Measurements from ENCODE around the gene TBXAS1. TPM values are rescaled to one million over a fixed set of nuclear protein-coding genes. Genes with fewer than 3 reads are reported as not detected.

The TBXAS1 gene
- total RNA-seq, 4 donors from 2014 or later: 23.0 to 128 (median 47.3) TPM

- TF ChIP-seq CTCF (IDR thresholded peaks at IDR 0.05; ENCODE audit: low read depth): no peak
These were observed 200.0 kb downstream of the TBXAS1 start for GRCh38 chr7:140029072-140029471.

DNA sequence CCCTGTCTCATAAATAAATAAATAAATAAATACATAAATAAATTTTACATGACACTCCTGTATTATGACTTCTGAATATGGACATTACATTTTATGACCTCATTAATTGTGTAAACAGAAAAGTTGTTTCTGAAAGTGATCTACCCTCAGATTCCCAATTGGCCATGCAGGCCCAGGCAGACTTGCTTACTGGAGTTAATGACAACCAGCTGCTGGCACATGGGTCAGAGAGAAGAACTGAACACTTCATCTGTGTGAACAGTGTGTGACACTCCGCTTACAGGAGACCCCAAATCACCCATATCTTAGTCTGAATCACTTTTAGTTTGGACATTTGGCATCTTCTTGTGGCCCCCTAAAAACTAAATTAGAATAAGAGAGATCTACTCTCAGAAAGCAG, 202.3 kb downstream of the TBXAS1 start:
- TF ChIP-seq CTCF (IDR thresholded peaks at IDR 0.05; ENCODE audit: low read depth): no peak

DNA sequence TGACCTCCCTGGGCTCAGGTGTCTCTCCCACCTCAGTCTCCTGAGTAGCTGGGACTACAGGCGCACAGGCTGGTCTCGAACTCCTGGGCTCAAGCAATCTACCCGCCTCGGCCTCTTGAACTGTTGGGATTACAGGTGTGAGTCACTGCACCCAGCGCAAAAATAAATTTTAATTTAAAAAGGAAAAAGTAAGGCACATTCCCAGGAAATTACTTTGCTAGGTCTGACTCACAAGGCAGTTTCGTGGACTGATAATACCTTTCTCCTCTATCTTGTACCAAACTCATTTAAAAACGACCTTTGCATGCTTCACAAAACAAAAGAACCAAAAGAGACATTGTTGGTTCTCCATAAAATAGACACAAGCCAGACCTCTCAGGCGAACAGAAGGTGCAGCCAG, 204.0 kb downstream of the TBXAS1 start:
- no peak for TF ChIP-seq CTCF (IDR thresholded peaks at IDR 0.05; ENCODE audit: low read depth)

GRCh38 chr7:140033779-140034363, 204.8 kb downstream of the TBXAS1 start:
- no peak for TF ChIP-seq CTCF (IDR thresholded peaks at IDR 0.05; ENCODE audit: low read depth)

DNA sequence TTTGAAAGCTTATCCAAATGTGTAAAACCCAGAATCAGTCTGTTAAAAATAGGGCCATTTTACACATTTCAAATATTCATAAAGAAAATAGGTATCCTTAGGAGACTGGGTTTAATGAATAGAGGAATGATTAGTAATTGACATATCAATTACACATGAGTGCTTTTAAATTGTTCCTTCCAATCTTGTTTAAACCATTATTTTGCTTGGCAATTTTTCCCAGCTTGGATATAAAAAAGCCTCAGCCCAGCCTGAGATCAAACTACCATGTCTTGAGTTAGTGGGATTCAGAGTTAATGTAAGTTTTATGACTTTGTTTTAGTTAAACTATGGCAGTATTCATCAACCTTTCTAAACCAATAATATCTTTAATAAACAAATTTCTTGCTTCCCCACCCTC, 205.4 kb downstream of the TBXAS1 start:
- no peak for TF ChIP-seq CTCF (IDR thresholded peaks at IDR 0.05; ENCODE audit: low read depth)

GRCh38 chr7:140035400-140036223, 206.5 kb downstream of the TBXAS1 start:
- no peak for TF ChIP-seq CTCF (IDR thresholded peaks at IDR 0.05; ENCODE audit: low read depth)

- no peak for TF ChIP-seq CTCF (IDR thresholded peaks at IDR 0.05; ENCODE audit: low read depth)
These were observed 207.3 kb downstream of the TBXAS1 start for GRCh38 chr7:140036224-140036962.
